ENCODE results near the gene C4BPA.

C4BPA gene

GRCh38 chr1:207103892-207104373 lies at the start of gene C4BPA:
Gene C4BPA, plus strand, starts transcription at chr1:207104233. Its CDS starts 8,793 bp downstream, at chr1:207113026.
- DNase-seq (ENCODE audit: low read depth, low spot score) = no peak

- DNase-seq (ENCODE audit: low read depth, low spot score) = no peak
Observed at GRCh38 chr1:207054491-207054890, 49.5 kb upstream of the C4BPA start.

GRCh38 chr1:207055386-207056001 lies 48.5 kb upstream of the C4BPA start:
- no peak for DNase-seq (ENCODE audit: low read depth, low spot score)

GRCh38 chr1:207056673-207057072 lies 47.4 kb upstream of the C4BPA start:
- DNase-seq (ENCODE audit: low read depth, low spot score) = no peak

GRCh38 chr1:207058252-207058651 lies 45.8 kb upstream of the C4BPA start:
- no peak for DNase-seq (ENCODE audit: low read depth, low spot score)

GRCh38 chr1:207058878-207059867 lies 44.9 kb upstream of the C4BPA start:
- peak; percentile 30 for DNase-seq (ENCODE audit: low read depth, low spot score)

GRCh38 chr1:207059881-207060280 lies 44.2 kb upstream of the C4BPA start:
- DNase-seq (ENCODE audit: low read depth, low spot score) = no peak

GRCh38 chr1:207060596-207060995 lies 43.4 kb upstream of the C4BPA start:
- no peak for DNase-seq (ENCODE audit: low read depth, low spot score)

- DNase-seq (ENCODE audit: low read depth, low spot score) = no peak
Observed at GRCh38 chr1:207062058-207062457, 42.0 kb upstream of the C4BPA start.

GRCh38 chr1:207063014-207063413 lies 41.0 kb upstream of the C4BPA start:
- no peak for DNase-seq (ENCODE audit: low read depth, low spot score)

- no peak for DNase-seq (ENCODE audit: low read depth, low spot score)
Observed at GRCh38 chr1:207064561-207064960, 39.5 kb upstream of the C4BPA start.

GRCh38 chr1:207067185-207067584 lies 36.8 kb upstream of the C4BPA start:
- DNase-seq (ENCODE audit: low read depth, low spot score) = no peak

GRCh38 chr1:207067665-207068064 lies 36.4 kb upstream of the C4BPA start:
- no peak for DNase-seq (ENCODE audit: low read depth, low spot score)

GRCh38 chr1:207069061-207069460 lies 35.0 kb upstream of the C4BPA start:
- no peak for DNase-seq (ENCODE audit: low read depth, low spot score)

- no peak for DNase-seq (ENCODE audit: low read depth, low spot score)
Observed at GRCh38 chr1:207069858-207070506, 34.1 kb upstream of the C4BPA start.

- DNase-seq (ENCODE audit: low read depth, low spot score) = no peak
Observed at GRCh38 chr1:207070811-207071210, 33.2 kb upstream of the C4BPA start.

- no peak for DNase-seq (ENCODE audit: low read depth, low spot score)
Observed at GRCh38 chr1:207071426-207071825, 32.6 kb upstream of the C4BPA start.

GRCh38 chr1:207072233-207072632 lies 31.8 kb upstream of the C4BPA start:
- DNase-seq (ENCODE audit: low read depth, low spot score) = no peak

GRCh38 chr1:207073906-207074820 lies 29.9 kb upstream of the C4BPA start:
- no peak for DNase-seq (ENCODE audit: low read depth, low spot score)

- no peak for DNase-seq (ENCODE audit: low read depth, low spot score)
Observed at GRCh38 chr1:207076181-207076955, 27.7 kb upstream of the C4BPA start.
